ENCODE results near the gene RUBCNL. TPM values are rescaled to one million over a fixed set of nuclear protein-coding genes. Genes with fewer than 3 reads are reported as not detected.

Gene RUBCNL
- total RNA-seq, 1 experiment from 2014 or later = not detected

GRCh38 chr13:46389457-46390451 lies 2.7 kb upstream of the RUBCNL start:
- ChIA-PET CTCF (no interaction called here), POLR2A (ENCODE audit: unreplicated experiment) (interaction anchor here (0.6 kb wide), 1 partner anchor 31 kb away, joined by 19 read pairs; no protein-coding TSS in a partner anchor)
- Histone ChIP-seq H4K20me1 (ENCODE audit: low read length) (no peaks in the 10 kb centered on the region), H3K27ac (ENCODE audit: low read length) (no peak overlapping the region), H3F3A (ENCODE audit: low read length, unreplicated experiment) (no peaks in the 10 kb centered on the region), H3K9ac (ENCODE audit: low read length) (no peak overlapping the region), H3K4me2 (ENCODE audit: low read length) (no peak overlapping the region), H3K9me3 (ENCODE audit: low read length) (no peaks in the 10 kb centered on the region), H3K4me1 (ENCODE audit: insufficient read depth, low read length) (no peaks in the 10 kb centered on the region), H3K27me3 (ENCODE audit: low read length) (no peaks in the 10 kb centered on the region), H3K79me2 (ENCODE audit: low read length) (no peaks in the 10 kb centered on the region), H2AFZ (ENCODE audit: low read length) (no peak overlapping the region), H3K36me3 (ENCODE audit: low read depth, low read length) (no peaks in the 10 kb centered on the region), H3K9me2 (replicated peaks; ENCODE audit: low read length) (no peaks in the 10 kb centered on the region), H3K4me3 (ENCODE audit: low read length) (no peak overlapping the region)
- BruUV-seq (replicated peaks) = no TSS peak
- DNase-seq (peak; percentile 13), ATAC-seq (no peak; the same call in 1 of the 2 replicates)
- TF ChIP-seq EZH2 (IDR thresholded peaks at IDR 0.05; ENCODE audit: low read length, unreplicated experiment) (no peak), CTCF (conservative IDR thresholded peaks at IDR 0.05; ENCODE audit: low read depth, low read length) (no peak), EZH2phosphoT487 (IDR thresholded peaks at IDR 0.05; ENCODE audit: borderline replicate concordance, low read length) (no peak)
- intact Hi-C loops (cut with micrococcal nuclease) = no loop called here

GRCh38 chr13:46388846-46389245 lies 1.8 kb upstream of the RUBCNL start:
- intact Hi-C loops (cut with micrococcal nuclease) = no loop called here
- Histone ChIP-seq H3K9me3 (ENCODE audit: low read length) (no peaks in the 10 kb centered on the region), H3K9me2 (replicated peaks; ENCODE audit: low read length) (no peaks in the 10 kb centered on the region), H3K36me3 (ENCODE audit: low read depth, low read length) (no peaks in the 10 kb centered on the region), H3K4me3 (ENCODE audit: low read length) (no peak overlapping the region), H4K20me1 (ENCODE audit: low read length) (no peaks in the 10 kb centered on the region), H3K4me1 (ENCODE audit: insufficient read depth, low read length) (no peaks in the 10 kb centered on the region), H3K27ac (ENCODE audit: low read length) (no peak overlapping the region), H2AFZ (ENCODE audit: low read length) (no peak overlapping the region), H3K9ac (ENCODE audit: low read length) (no peak overlapping the region), H3K27me3 (ENCODE audit: low read length) (no peaks in the 10 kb centered on the region), H3K79me2 (ENCODE audit: low read length) (no peaks in the 10 kb centered on the region), H3F3A (ENCODE audit: low read length, unreplicated experiment) (no peaks in the 10 kb centered on the region), H3K4me2 (ENCODE audit: low read length) (no peak overlapping the region)
- ChIA-PET POLR2A (ENCODE audit: unreplicated experiment) (no interaction called here), CTCF (no interaction called here)
- BruUV-seq (replicated peaks) = no TSS peak
- DNase-seq (no peak), ATAC-seq (no peak)
- no peak for TF ChIP-seq EZH2 (IDR thresholded peaks at IDR 0.05; ENCODE audit: low read length, unreplicated experiment)
- no peak for TF ChIP-seq EZH2phosphoT487 (IDR thresholded peaks at IDR 0.05; ENCODE audit: borderline replicate concordance, low read length)
- TF ChIP-seq CTCF (conservative IDR thresholded peaks at IDR 0.05; ENCODE audit: low read depth, low read length) = no peak

GRCh38 chr13:46388308-46388707 lies 1.3 kb upstream of the RUBCNL start:
- Histone ChIP-seq H3K79me2 (ENCODE audit: low read length) (no peaks in the 10 kb centered on the region), H2AFZ (ENCODE audit: low read length) (no peak overlapping the region), H3K9me2 (replicated peaks; ENCODE audit: low read length) (no peaks in the 10 kb centered on the region), H3K9ac (ENCODE audit: low read length) (no peak overlapping the region), H3K36me3 (ENCODE audit: low read depth, low read length) (no peaks in the 10 kb centered on the region), H3K4me2 (ENCODE audit: low read length) (no peak overlapping the region), H3F3A (ENCODE audit: low read length, unreplicated experiment) (no peaks in the 10 kb centered on the region), H3K27ac (ENCODE audit: low read length) (no peak overlapping the region), H3K4me1 (ENCODE audit: insufficient read depth, low read length) (no peaks in the 10 kb centered on the region), H4K20me1 (ENCODE audit: low read length) (no peaks in the 10 kb centered on the region), H3K9me3 (ENCODE audit: low read length) (no peaks in the 10 kb centered on the region), H3K4me3 (ENCODE audit: low read length) (no peak overlapping the region), H3K27me3 (ENCODE audit: low read length) (no peaks in the 10 kb centered on the region)
- CTCF ChIA-PET = interaction anchor here (0.6 kb wide), 1 partner anchor 354 kb away, joined by 3 read pairs; no protein-coding TSS in a partner anchor
- ATAC-seq = no peak
- intact Hi-C loops (cut with micrococcal nuclease) = no loop called here
- DNase-seq = no peak
- BruUV-seq (replicated peaks) = no TSS peak
- TF ChIP-seq CTCF (conservative IDR thresholded peaks at IDR 0.05; ENCODE audit: low read depth, low read length) (no peak), EZH2phosphoT487 (IDR thresholded peaks at IDR 0.05; ENCODE audit: borderline replicate concordance, low read length) (no peak), EZH2 (IDR thresholded peaks at IDR 0.05; ENCODE audit: low read length, unreplicated experiment) (no peak)
- POLR2A ChIA-PET (ENCODE audit: unreplicated experiment) = no interaction called here

All from PC-3 (cell line).